Measurements from ENCODE around the gene FUS.

FUS gene

GRCh38 chr16:31206776-31207175 is 26.8 kb downstream of the FUS start:
- in situ Hi-C loops (cut with MboI; ENCODE audit: low pct_unique_long_range_greater_than_20kb, low sequenced_read_pairs, unreplicated experiment): loop anchor here (10.0 kb wide), 1 partner anchor 238 kb away; the partner anchor contains the start of gene ZNF843
- TF ChIP-seq CTCF (IDR thresholded peaks at IDR 0.05; ENCODE audit: extremely low read depth, insufficient read depth, missing control alignments): no peak
- no peak for DNase-seq (ENCODE audit: low spot score)

- TF ChIP-seq CTCF (IDR thresholded peaks at IDR 0.05; ENCODE audit: extremely low read depth, insufficient read depth, missing control alignments): no peak
- in situ Hi-C loops (cut with MboI; ENCODE audit: low pct_unique_long_range_greater_than_20kb, low sequenced_read_pairs, unreplicated experiment): no loop called here
Observed at GRCh38 chr16:31213342-31213741, 33.4 kb downstream of the FUS start.

GRCh38 chr16:31213877-31214707 is 34.2 kb downstream of the FUS start, which contains the start of gene TRIM72:
Gene TRIM72 (plus strand): TSS chr16:31214119. CDS start chr16:31214739, 620 bp downstream.
- in situ Hi-C loops (cut with MboI; ENCODE audit: low pct_unique_long_range_greater_than_20kb, low sequenced_read_pairs, unreplicated experiment): no loop called here
- no peak for TF ChIP-seq CTCF (IDR thresholded peaks at IDR 0.05; ENCODE audit: extremely low read depth, insufficient read depth, missing control alignments)
- DNase-seq (ENCODE audit: low spot score): no peak

More at GRCh38 chr16:31213342-31213741, 33.4 kb downstream of the FUS start:
- no peak for DNase-seq (ENCODE audit: low spot score)

- in situ Hi-C loops (cut with MboI; ENCODE audit: low pct_unique_long_range_greater_than_20kb, low sequenced_read_pairs, unreplicated experiment): no loop called here
- TF ChIP-seq CTCF (IDR thresholded peaks at IDR 0.05; ENCODE audit: extremely low read depth, insufficient read depth, missing control alignments): no peak
Observed at GRCh38 chr16:31214708-31215286, 34.9 kb downstream of the FUS start.

GRCh38 chr16:31215287-31216162 is 35.6 kb downstream of the FUS start:
- no peak for TF ChIP-seq CTCF (IDR thresholded peaks at IDR 0.05; ENCODE audit: extremely low read depth, insufficient read depth, missing control alignments)
- in situ Hi-C loops (cut with MboI; ENCODE audit: low pct_unique_long_range_greater_than_20kb, low sequenced_read_pairs, unreplicated experiment): no loop called here
- DNase-seq (ENCODE audit: low spot score): peak; percentile 78

More at GRCh38 chr16:31214708-31215286, 34.9 kb downstream of the FUS start:
- no peak for DNase-seq (ENCODE audit: low spot score)
